KMS-11 (cell line): ENCODE measurements around the gene IGFL2.

Source experiments
- H2AFZ ChIP-seq: fragments of 200-600 bp; sonication (generic); 2 replicates; pipeline ENCODE4 v1.6.1; 2016; ENCODE audit warnings: antibody characterized with exemption, mixed run types, low read depth
- H3K27ac ChIP-seq: fragments of 200-600 bp; sonication (generic); 2 replicates; pipeline ENCODE4 v1.6.1; 2016; ENCODE audit warnings: mild to moderate bottlenecking, mixed run types
- H3K27me3 ChIP-seq: fragments of 200-600 bp; sonication (generic); 2 replicates; pipeline ENCODE4 v1.6.1; 2017; ENCODE audit warnings: mild to moderate bottlenecking, low read depth, mixed run types, moderate library complexity; ENCODE audit not compliant: insufficient read depth
- H3K36me3 ChIP-seq: fragments of 200-600 bp; sonication (generic); 2 replicates; pipeline ENCODE4 v1.6.1; 2017; ENCODE audit warnings: mild to moderate bottlenecking, mixed run types; ENCODE audit not compliant: insufficient read depth
- H3K4me1 ChIP-seq: fragments of 200-600 bp; sonication (generic); 2 replicates; pipeline ENCODE4 v1.6.1; 2016; ENCODE audit warnings: mild to moderate bottlenecking, low read depth, mixed run types; ENCODE audit not compliant: poor library complexity, severe bottlenecking
- H3K4me2 ChIP-seq: fragments of 200-600 bp; sonication (generic); 2 replicates; pipeline ENCODE4 v1.7.0; 2016; ENCODE audit warnings: mild to moderate bottlenecking, mixed run types
- H3K4me3 ChIP-seq: fragments of 200-600 bp; sonication (generic); IDR thresholded peaks from 2 replicates; pipeline ENCODE4 v1.6.1; 2017; ENCODE audit warnings: low read depth, low read length, mixed read lengths; ENCODE audit not compliant: insufficient read depth
- H3K79me2 ChIP-seq: fragments of 200-600 bp; sonication (generic); 2 replicates; pipeline ENCODE4 v1.6.1; 2016; ENCODE audit warnings: low read depth, mixed run types; ENCODE audit not compliant: insufficient read depth
- H3K9ac ChIP-seq: fragments of 200-600 bp; sonication (generic); 2 replicates; pipeline ENCODE4 v1.6.1; 2016; ENCODE audit warnings: mild to moderate bottlenecking, mixed run types
- H4K20me1 ChIP-seq: fragments of 200-600 bp; sonication (generic); 2 replicates; pipeline ENCODE4 v1.6.1; 2016; ENCODE audit warnings: mild to moderate bottlenecking, mixed run types; ENCODE audit not compliant: insufficient read depth
- CTCF ChIP-seq: fragments of 200-600 bp; sonication (generic); conservative IDR thresholded peaks from 2 replicates; pipeline ENCODE4 v1.6.1; 2017; ENCODE audit warnings: low read depth, mild to moderate bottlenecking, antibody characterized with exemption, low read length, moderate library complexity, mixed read lengths

The IGFL2 gene

GRCh38 chr19:46186101-46186716, 38.2 kb downstream of the IGFL2 start:
- Histone ChIP-seq H3K27ac (no peak overlapping the region), H3K79me2 (no peaks in the 10 kb centered on the region), H3K9ac (no peak overlapping the region), H3K36me3 (no peaks in the 10 kb centered on the region), H2AFZ (no peak overlapping the region), H3K4me2 (no peak overlapping the region), H3K27me3 (peaks cover 29% of the 10 kb centered on the region), H3K4me3 (no peak overlapping the region), H4K20me1 (no peaks in the 10 kb centered on the region), H3K4me1 (no peaks in the 10 kb centered on the region)
- no peak for TF ChIP-seq CTCF

GRCh38 chr19:46186717-46187101, 38.7 kb downstream of the IGFL2 start:
- TF ChIP-seq CTCF: no peak
- no peaks in the 10 kb centered on the region for H4K20me1 ChIP-seq
- H3K4me1 ChIP-seq: no peaks in the 10 kb centered on the region
- no peak overlapping the region for H3K4me2 ChIP-seq
- no peak overlapping the region for H3K27ac ChIP-seq
- no peaks in the 10 kb centered on the region for H3K36me3 ChIP-seq
- peaks cover 32% of the 10 kb centered on the region for H3K27me3 ChIP-seq
- H3K9ac ChIP-seq: no peak overlapping the region
- H3K79me2 ChIP-seq: no peaks in the 10 kb centered on the region
- H2AFZ ChIP-seq: no peak overlapping the region
- no peak overlapping the region for H3K4me3 ChIP-seq

GRCh38 chr19:46189971-46190888, 42.2 kb downstream of the IGFL2 start:
- no peak for TF ChIP-seq CTCF
- H3K79me2 ChIP-seq: no peaks in the 10 kb centered on the region
- H3K27ac ChIP-seq: no peak overlapping the region
- H4K20me1 ChIP-seq: no peaks in the 10 kb centered on the region
- no peak overlapping the region for H3K4me2 ChIP-seq
- no peaks in the 10 kb centered on the region for H3K4me1 ChIP-seq
- H3K36me3 ChIP-seq: no peaks in the 10 kb centered on the region
- H3K9ac ChIP-seq: no peak overlapping the region
- no peak overlapping the region for H2AFZ ChIP-seq
- H3K27me3 ChIP-seq: peaks cover 42% of the 10 kb centered on the region
- H3K4me3 ChIP-seq: no peak overlapping the region

- H3K36me3 ChIP-seq: no peaks in the 10 kb centered on the region
- H3K4me3 ChIP-seq: no peak overlapping the region
- no peak overlapping the region for H3K27ac ChIP-seq
- no peak overlapping the region for H3K9ac ChIP-seq
- H3K4me1 ChIP-seq: no peaks in the 10 kb centered on the region
- no peak overlapping the region for H3K4me2 ChIP-seq
- no peaks in the 10 kb centered on the region for H3K79me2 ChIP-seq
- no peak for TF ChIP-seq CTCF
- H3K27me3 ChIP-seq: peaks cover 44% of the 10 kb centered on the region
- no peak overlapping the region for H2AFZ ChIP-seq
- no peaks in the 10 kb centered on the region for H4K20me1 ChIP-seq
Measured at GRCh38 chr19:46191356-46191755, 43.3 kb downstream of the IGFL2 start.
